Thymus (tissue), 11 donors: ENCODE results near the gene UBR4. TPM values are rescaled to one million over a fixed set of nuclear protein-coding genes. Genes with fewer than 3 reads are reported as not detected.

Experiments
- DNase-seq, 9 donors: peaks; one replicate each; pipeline ENCODE4 v3.0.0-alpha.2; 2013; ENCODE audit warnings: low spot score in 9 of 9, low read depth in 6 of 9, missing footprints in 1 of 9
- H3K27ac ChIP-seq, 2 donors: one replicate each; pipeline ENCODE4 v1.5.1; 2013; ENCODE audit warnings: control low read depth in 1 of 2, low read depth in 1 of 2, low read length in 1 of 2, mild to moderate bottlenecking in 1 of 2, moderate library complexity in 1 of 2
- H3K27me3 ChIP-seq, 2 donors: one replicate each; pipeline ENCODE4 v1.5.1; 2013; ENCODE audit warnings: low read length in 1 of 2; ENCODE audit not compliant: control insufficient read depth in 2 of 2, insufficient read depth in 1 of 2
- H3K36me3 ChIP-seq, 2 donors: one replicate each; pipeline ENCODE4 v1.5.1; 2013; ENCODE audit warnings: low read length in 1 of 2, mild to moderate bottlenecking in 1 of 2, moderate library complexity in 1 of 2; ENCODE audit not compliant: control insufficient read depth in 2 of 2, insufficient read depth in 2 of 2
- H3K4me1 ChIP-seq, 2 donors: one replicate each; pipeline ENCODE4 v1.5.1; 2013; ENCODE audit warnings: low read length in 2 of 2; ENCODE audit not compliant: control insufficient read depth in 2 of 2, insufficient read depth in 2 of 2
- H3K4me3 ChIP-seq, 2 donors: one replicate each; pipeline ENCODE4 v1.5.1; 2013; ENCODE audit warnings: low read length in 2 of 2, control low read depth in 1 of 2, mild to moderate bottlenecking in 1 of 2
- H3K9me3 ChIP-seq, 2 donors: one replicate each; pipeline ENCODE4 v1.5.1; 2013; ENCODE audit warnings: low read length in 1 of 2, mild to moderate bottlenecking in 1 of 2; ENCODE audit not compliant: control insufficient read depth in 2 of 2, insufficient read depth in 1 of 2
- WGBS: extraction: QIAGEN DNeasy Blood & Tissue Kit; methylation state at CpG from one replicate; pipeline ENCODE4 v1.1.7; 2013; 5-methylcytosine and 5-hydroxymethylcytosine counted together
- polyA plus RNA-seq: library from polyadenylated mRNA; stranded (reverse); fragments of 200-250 nt; gene quantifications from one replicate; pipeline ENCODE4 v1.2.3, GENCODE V29; 2013
- total RNA-seq: library from RNA; stranded (reverse); fragments of 120-200 nt; gene quantifications from one replicate; pipeline ENCODE4 v1.2.4, GENCODE V29; 2013
- donor health status: healthy.

The UBR4 gene
- total and polyA plus RNA-seq, 2 donors: 38.3 to 165 TPM

DNA sequence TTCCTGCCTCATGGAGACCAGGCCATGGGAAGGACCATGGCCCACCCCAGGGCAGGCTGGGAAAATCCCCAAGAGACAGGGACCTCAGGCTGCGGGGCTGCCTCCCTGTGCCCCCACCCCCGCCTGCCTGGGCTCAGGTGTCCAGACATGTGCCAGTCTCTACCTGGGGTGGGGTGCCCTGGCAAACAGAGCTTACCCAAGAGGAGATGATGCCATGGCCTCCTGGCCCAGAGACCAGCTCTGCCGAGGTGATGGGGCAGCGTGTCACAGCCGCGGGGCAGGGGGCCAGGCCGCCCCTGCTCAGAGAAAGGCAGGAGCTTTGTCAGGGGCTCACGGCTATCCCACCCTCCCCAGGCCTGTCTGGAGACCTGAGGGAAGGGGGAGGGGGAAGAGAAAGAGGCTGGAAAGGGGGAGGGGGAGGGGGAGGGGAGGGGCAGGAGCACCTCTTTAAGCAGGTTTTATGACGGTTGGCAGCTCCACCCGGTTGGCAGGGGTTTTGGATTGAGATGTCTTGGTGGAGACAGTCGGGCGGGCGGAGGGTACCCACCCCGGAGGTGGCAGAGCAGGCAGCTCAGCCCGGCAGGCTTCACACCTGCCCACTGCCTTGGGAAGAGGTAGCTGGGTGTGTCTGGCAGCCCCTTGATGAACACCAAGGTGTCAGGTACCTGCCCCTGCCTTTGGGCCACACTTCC is 152.1 kb downstream of the UBR4 start:
- no peak for DNase-seq
- Histone ChIP-seq H3K36me3 (no peaks in the 10 kb centered on the region), H3K4me1 (no peaks in the 10 kb centered on the region), H3K27me3 (peaks cover 6 to 49% of the 10 kb centered on the region in 2 donors), H3K27ac (no peak overlapping the region), H3K9me3 (peaks cover 0 to 13% of the 10 kb centered on the region in 2 donors), H3K4me3 (no peak overlapping the region)
- 80% methylated on average over 15 of the region's 15 CpGs for WGBS

DNA sequence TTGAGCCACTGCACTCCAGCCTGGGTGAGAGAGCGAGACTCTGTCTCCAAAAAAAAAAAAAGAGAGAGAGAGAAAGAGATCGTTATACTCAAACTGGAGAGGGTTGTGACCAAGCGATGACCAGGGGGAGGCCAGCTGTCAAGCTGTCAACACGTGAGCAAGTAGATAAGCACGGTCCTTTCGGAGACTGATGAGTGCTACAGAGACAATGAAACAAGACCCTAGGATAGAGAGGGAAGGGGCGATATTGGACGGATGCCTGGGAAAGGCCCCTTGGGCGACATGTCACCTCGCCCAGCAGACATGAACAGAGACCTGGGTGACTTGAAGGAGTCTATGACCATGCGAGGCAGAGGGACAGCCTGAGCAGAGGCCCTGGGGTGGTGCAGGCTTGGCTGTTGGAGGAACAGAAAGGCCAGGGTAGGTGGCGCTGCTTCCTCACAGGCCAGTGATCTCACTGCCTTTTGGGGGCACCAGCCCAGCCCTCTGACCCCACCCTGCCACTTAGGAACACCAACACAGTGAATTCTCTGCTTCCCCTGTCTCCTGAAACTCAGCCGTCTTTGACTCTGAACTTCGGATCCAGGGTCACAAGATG is 152.8 kb downstream of the UBR4 start:
- Histone ChIP-seq H3K9me3 (peaks cover 0 to 8% of the 10 kb centered on the region in 2 donors), H3K4me1 (no peaks in the 10 kb centered on the region), H3K4me3 (no peak overlapping the region), H3K27me3 (peaks cover 6 to 54% of the 10 kb centered on the region in 2 donors), H3K36me3 (no peaks in the 10 kb centered on the region), H3K27ac (no peak overlapping the region)
- 87% methylated on average over 14 of the region's 14 CpGs for WGBS
- no peak for DNase-seq

DNA sequence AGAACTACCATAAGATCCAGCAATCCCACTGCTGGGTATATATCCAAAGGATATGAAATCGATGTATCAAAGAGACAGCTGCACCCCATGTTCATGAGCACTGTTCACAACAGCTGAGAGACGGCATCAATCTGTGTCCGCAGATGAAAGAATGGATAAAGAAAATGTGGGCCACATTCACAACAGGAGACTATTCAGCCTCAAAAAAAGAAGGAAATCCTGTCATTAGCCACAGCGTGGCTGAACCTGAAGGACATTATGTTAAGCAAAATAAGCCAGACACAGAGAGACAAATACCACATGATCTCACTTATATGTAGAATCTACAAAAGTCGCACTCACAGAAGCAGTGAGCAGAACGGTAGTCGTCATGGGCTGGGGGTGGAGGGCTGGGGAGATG is 154.4 kb downstream of the UBR4 start:
- H3K27ac ChIP-seq: no peak overlapping the region
- no peaks in the 10 kb centered on the region for H3K4me1 ChIP-seq
- no peak overlapping the region for H3K4me3 ChIP-seq
- no peaks in the 10 kb centered on the region for H3K36me3 ChIP-seq
- peaks cover 6 to 54% of the 10 kb centered on the region in 2 donors for H3K27me3 ChIP-seq
- DNase-seq: no peak
- H3K9me3 ChIP-seq: no peaks in the 10 kb centered on the region
- 17% methylated on average over 7 of the region's 7 CpGs for WGBS

DNA sequence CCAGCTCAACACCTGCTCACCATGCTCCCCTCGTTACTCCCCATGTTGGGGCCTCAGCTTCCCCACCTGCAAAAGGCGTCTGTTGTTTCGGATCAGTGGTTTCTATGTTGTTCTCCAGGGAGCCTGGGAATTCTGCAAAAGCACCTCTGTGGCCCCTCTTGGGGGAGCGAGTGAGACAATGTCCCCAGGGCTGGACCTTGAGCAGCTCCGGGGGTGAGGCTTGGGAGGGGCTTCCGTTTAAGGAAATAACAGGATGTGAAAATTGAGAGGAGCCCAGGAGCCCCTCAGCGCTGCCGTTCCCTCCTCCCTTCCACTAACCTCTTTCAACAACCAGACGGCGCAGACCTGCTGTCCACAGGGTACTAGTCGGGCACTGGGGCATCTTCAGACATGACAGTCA is 155.1 kb downstream of the UBR4 start:
- Histone ChIP-seq H3K9me3 (no peaks in the 10 kb centered on the region), H3K4me1 (no peaks in the 10 kb centered on the region), H3K27ac (no peak overlapping the region), H3K27me3 (peaks cover 6 to 54% of the 10 kb centered on the region in 2 donors), H3K36me3 (no peaks in the 10 kb centered on the region), H3K4me3 (no peak overlapping the region)
- DNase-seq: no peak
- WGBS: 13% methylated on average over 11 of the region's 11 CpGs

DNA sequence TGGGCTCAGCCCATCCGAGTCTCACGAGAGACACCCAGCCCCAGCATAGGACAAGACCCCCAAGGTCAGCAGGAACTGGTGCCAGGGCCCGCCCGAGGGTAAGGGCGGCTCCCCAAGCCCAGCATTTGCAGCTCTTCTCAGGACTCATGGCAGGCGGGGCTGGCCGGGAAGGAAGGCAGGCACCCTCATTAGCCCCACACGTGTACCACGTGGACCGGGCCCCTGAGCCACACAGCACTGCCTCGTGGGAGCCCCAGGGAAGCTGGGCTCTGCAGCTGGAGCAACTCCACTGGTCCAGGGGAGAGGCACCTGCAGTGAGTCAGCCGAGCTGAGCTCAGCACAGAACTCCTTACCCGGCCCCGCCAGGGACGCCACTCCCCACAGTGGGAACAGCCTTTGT is 155.8 kb downstream of the UBR4 start:
- no peak overlapping the region for H3K4me3 ChIP-seq
- no peak overlapping the region for H3K27ac ChIP-seq
- H3K4me1 ChIP-seq: no peaks in the 10 kb centered on the region
- H3K36me3 ChIP-seq: no peaks in the 10 kb centered on the region
- 82% methylated on average over 15 of the region's 15 CpGs for WGBS
- peaks cover 6 to 50% of the 10 kb centered on the region in 2 donors for H3K27me3 ChIP-seq
- DNase-seq: no peak
- no peaks in the 10 kb centered on the region for H3K9me3 ChIP-seq

DNA sequence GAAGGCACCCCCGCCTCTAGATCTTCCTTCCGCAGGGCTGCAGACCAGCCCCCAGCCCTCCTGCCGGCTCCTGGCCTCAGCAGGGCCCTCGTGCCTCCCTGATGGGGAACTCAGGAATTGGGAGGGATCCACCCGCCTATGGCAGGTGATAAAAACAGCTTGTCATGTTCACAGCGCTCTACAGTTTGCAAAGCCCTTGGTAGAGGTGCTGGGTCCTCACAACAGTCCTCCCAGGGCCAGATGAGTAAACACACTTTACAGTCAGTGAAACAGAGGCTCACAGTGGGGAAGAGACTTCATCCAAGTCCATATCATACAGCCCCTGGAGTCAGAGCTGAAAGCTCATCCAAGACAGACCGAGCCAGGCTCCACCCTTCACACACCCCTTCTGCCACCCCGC is 156.6 kb downstream of the UBR4 start:
- Histone ChIP-seq H3K4me3 (no peak overlapping the region), H3K36me3 (no peaks in the 10 kb centered on the region), H3K27me3 (peaks cover 6 to 46% of the 10 kb centered on the region in 2 donors), H3K9me3 (no peaks in the 10 kb centered on the region), H3K4me1 (no peaks in the 10 kb centered on the region), H3K27ac (no peak overlapping the region)
- no peak for DNase-seq
- WGBS: 84% methylated on average over 8 of the region's 8 CpGs

DNA sequence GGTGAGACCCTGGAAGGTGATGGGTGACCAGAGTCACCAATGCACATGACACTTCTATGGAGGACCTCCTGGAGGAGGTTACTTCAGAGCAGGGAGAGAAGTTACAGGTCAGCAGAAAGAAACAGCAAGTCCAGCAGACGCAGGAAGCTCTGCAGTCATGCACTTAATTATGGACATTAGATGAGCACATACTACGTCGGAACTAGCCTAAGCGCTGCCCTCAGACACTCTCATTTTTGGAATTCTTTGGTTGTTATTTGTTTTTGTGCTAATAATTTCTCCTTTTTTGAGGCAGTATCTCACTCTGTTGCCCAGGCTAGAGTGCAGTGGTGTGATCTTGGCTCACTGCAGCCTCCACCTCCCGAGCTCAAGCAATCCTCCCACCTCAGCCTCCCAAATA is 160.3 kb downstream of the UBR4 start:
- H3K9me3 ChIP-seq: no peaks in the 10 kb centered on the region
- peaks cover under 1 to 21% of the 10 kb centered on the region in 2 donors for H3K27me3 ChIP-seq
- DNase-seq: no peak
- H3K36me3 ChIP-seq: no peaks in the 10 kb centered on the region
- H3K4me3 ChIP-seq: no peak overlapping the region
- H3K27ac ChIP-seq: no peak overlapping the region
- no peaks in the 10 kb centered on the region for H3K4me1 ChIP-seq
- 97% methylated on average over 5 of the region's 5 CpGs for WGBS

DNA sequence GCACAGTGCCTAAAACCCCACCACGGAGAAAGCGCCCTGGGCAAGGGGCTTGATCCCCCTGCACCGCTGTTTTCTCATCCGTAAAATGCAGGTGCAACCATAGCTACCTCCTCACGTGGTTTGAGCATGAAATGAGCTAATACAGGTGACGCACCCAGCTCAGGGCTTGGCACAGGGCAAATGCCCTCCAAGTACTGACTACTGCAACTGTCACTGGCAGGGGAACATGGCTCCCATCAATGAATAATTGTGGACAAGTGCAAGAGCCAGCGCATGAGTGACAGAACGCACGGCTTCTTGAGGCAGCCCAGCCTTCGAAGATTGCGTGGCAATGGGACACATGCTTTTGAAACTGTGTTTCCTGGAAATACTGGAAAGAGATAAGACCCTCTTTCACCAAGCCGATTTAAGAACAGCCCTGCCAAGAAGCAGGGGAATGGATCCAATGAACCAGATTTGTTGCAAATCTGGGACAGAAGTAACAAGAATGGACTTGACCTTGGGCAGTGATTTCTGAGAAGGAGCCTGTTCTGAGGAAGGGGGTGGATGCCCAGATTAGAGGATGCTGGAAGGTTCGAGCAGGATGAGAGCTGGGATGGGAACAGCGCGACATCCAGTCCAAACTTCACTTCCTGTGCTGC is 160.8 kb downstream of the UBR4 start:
- Histone ChIP-seq H3K4me1 (no peaks in the 10 kb centered on the region), H3K9me3 (no peaks in the 10 kb centered on the region), H3K27me3 (peaks cover 0 to 16% of the 10 kb centered on the region in 2 donors), H3K27ac (no peak overlapping the region), H3K36me3 (no peaks in the 10 kb centered on the region), H3K4me3 (no peak overlapping the region)
- WGBS: 87% methylated on average over 15 of the region's 15 CpGs
- DNase-seq: no peak

DNA sequence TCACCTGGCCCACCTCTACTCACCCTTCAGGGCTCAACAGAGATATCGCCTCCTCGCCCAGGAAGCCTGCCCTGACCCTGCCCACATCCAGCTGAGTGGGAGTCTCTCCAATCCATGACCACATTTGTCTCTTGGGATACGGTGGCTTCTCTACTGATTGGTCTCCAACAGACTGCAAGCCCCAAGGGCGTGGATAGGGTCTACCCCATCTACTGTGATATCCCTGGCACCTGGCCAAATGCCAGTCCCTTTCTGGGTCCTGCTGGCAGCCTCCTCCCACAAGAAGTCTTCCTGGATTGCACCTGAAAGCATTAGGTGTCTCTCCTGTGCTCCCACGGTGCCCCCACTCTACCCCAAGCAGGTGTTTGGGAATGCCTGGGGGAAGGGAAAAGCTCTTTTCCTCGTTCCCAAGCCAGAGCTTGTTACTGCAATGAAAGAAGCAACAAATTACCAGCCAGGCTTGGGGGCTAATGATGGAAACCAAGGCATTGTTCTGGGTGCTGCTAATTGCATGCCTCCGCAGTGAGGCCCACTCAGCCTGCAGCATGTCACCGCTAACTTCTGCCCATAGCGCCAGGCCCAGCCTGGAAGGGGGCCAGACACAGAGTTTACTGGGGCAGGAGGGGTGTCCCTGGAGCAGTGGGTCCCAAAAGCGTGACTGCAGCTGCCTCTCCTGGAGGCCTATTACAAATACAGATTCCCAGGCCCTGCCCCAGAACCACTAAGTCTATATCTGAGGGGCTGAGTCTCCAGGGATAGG is 162.9 kb downstream of the UBR4 start:
- no peak for DNase-seq
- no peak overlapping the region for H3K27ac ChIP-seq
- H3K4me1 ChIP-seq: no peaks in the 10 kb centered on the region
- H3K36me3 ChIP-seq: no peaks in the 10 kb centered on the region
- no peaks in the 10 kb centered on the region for H3K9me3 ChIP-seq
- no peak overlapping the region for H3K4me3 ChIP-seq
- H3K27me3 ChIP-seq: peaks cover 0 to 12% of the 10 kb centered on the region in 2 donors
- 95% methylated on average over 10 of the region's 10 CpGs for WGBS
